ENCODE data around the gene MIEF2.
A peak's percentile ranks its signal among the peaks of the same experiment; 100 is the strongest.

The MIEF2 gene

GRCh38 chr17:18235743-18236256 lies 24.7 kb upstream of the MIEF2 start:
- peak; percentile 65 for DNase-seq

- no peak for DNase-seq
Observed at GRCh38 chr17:18236494-18236893, 24.0 kb upstream of the MIEF2 start.

GRCh38 chr17:18237461-18237860 lies 23.0 kb upstream of the MIEF2 start:
- no peak for DNase-seq

DNA sequence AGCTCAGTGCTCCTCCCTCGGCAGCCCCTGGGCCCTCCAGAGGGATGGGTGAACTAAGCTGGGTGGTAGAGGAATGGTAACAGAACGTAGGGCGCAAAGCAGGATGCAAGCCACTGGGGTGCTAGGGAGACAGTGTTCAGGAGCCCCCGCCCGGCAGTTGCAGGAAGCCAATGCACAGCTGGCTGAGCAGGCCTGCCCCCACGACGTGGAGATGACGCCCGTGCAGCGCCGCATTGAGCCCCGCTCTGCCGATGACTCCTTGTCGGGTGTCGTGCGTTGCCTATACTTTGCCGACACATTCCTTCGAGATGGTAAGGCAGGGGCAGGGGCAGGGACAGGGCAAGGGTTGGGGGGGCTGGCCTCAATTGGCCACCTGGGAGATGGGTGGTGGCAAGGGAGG lies 22.2 kb upstream of the MIEF2 start:
- no peak for DNase-seq

DNA sequence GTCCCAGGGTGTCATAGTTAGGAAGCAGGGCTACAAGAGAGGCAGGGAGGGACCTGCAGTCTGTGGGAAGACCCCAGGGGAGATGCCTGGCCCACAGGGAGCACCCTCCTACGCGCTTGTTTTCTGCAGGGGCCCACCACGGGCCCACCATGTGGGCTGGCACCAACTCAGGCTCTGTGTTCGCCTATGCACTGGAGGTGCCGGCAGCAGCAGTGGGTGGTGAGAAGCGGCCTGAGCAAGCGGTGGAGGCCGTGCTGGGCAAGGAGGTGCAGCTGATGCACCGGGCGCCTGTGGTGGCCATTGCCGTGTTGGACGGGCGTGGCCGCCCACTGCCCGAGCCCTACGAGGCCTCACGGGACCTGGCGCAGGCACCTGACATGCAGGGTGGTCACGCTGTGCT lies 20.0 kb upstream of the MIEF2 start:
- DNase-seq = no peak

- DNase-seq = no peak
Observed at GRCh38 chr17:18241229-18241871, 19.1 kb upstream of the MIEF2 start.

- no peak for DNase-seq
Observed at GRCh38 chr17:18245038-18245776, 15.3 kb upstream of the MIEF2 start.

GRCh38 chr17:18246109-18246725 lies 14.2 kb upstream of the MIEF2 start:
- DNase-seq = no peak

DNA sequence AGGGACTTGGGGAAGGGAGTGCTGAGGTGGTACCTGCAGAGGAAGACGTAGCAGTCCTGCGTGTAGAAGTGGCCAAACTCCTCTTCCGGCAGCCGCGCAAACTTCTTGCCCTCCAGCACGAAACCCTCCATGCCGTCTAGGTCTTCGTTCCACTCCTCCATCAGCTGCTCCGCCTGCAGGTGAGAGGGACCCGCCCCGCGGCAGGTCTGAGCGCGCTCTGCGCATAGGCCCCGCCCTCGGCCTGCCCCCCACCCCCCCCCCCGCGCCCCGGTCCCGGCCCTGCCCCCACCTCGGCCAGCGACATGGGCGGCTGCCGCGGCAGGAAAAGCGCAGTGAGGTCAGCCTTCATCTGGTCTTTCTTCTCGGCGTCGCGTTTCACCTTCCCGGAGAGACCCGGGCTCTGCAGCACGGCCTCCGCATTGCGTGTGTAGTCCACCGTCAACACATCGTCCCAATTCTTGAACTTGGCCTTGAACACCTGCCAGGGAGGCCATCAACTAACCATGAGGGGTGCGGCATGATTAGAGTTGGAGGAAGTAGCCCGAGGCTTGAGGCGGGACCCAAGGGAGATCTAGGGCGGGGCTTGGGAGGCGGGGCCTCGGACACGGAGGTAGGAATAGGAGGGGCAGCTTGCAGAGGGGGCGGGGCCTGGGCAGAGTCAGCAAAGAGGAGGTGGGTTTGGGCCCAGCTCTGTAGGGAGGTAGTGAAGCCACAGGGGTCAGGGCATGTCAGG lies 13.4 kb upstream of the MIEF2 start:
- DNase-seq = peak; percentile 78

DNA sequence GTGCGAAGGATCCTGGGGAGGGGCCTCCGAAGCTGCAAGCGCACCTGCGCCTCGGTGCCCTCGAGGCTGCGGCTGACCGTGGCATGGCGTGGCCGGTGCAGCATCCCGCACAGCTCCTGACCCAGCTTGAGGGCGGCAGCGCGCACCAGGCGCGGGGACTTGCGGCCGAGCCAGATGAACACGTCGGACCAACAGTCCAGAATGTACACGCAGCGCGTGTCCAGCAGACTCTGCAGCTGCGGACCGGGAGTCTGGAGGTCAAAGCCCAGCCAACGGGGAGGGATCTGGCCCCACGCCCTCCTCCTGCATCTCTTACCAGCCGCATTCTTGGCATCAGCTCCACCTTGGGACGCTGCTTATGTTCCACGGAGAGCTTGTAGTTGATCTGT lies 12.9 kb upstream of the MIEF2 start:
- no peak for DNase-seq

GRCh38 chr17:18248300-18248731 lies 12.1 kb upstream of the MIEF2 start:
- peak; percentile 75 for DNase-seq

GRCh38 chr17:18248811-18249210 lies 11.7 kb upstream of the MIEF2 start:
- no peak for DNase-seq

GRCh38 chr17:18250259-18250658 lies 10.2 kb upstream of the MIEF2 start:
- DNase-seq = no peak

- no peak for DNase-seq
Observed at GRCh38 chr17:18250708-18251107, 9.8 kb upstream of the MIEF2 start.

GRCh38 chr17:18251204-18251603 lies 9.3 kb upstream of the MIEF2 start:
- DNase-seq = no peak

DNA sequence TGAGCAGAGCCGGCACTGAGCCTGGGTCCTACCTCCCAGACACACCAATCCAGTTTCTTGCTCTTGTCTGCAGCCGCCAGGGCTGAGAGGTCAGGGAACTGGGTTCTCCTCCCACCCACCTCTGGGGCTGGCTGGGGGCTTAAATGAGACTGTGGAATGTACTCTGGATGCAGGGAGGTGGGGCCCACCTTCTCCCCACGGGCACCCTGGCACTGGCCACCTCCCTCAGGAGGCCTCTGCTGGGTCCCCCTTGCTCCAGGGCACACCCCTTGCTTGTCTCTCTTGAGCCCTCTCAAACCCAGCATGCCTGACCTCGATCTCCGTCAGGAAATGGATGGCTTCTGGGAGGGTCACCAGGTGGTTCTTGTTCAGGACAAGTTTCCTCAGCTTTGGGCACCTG lies 8.3 kb upstream of the MIEF2 start:
- DNase-seq = no peak

DNA sequence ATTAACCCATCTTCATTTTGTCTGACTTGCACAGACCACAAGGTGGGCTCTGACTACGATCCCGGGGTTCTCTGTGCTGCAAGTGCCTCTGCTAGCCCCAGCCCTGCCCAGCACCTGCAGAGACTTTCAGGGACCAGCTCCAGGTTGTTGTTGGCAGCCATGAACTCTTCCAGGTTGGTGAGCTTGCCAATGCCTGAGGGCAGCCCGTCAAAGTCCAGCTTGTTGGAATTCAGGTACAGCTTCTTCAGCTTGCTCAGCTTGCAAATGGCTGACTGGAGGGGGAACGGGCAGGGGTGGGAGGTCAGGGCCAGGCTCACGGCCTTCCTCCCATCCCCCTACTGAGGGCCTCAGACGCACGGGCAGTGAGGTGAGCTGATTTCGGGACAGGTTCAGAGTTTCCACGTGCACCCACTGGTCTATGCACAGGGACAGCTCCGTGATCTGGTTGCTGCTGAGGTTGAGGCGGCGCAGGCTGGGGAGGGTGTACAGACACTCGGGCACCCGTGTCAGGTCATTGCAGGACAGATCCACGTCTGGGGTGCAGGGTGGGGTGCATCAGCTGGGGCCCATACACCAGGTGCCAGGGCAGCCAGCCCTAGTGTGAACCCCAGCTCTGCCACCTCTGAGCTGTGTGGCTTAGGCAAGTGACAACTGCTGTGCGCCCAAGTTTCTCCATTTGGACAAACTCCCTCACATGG lies 7.1 kb upstream of the MIEF2 start:
- no peak for DNase-seq

DNA sequence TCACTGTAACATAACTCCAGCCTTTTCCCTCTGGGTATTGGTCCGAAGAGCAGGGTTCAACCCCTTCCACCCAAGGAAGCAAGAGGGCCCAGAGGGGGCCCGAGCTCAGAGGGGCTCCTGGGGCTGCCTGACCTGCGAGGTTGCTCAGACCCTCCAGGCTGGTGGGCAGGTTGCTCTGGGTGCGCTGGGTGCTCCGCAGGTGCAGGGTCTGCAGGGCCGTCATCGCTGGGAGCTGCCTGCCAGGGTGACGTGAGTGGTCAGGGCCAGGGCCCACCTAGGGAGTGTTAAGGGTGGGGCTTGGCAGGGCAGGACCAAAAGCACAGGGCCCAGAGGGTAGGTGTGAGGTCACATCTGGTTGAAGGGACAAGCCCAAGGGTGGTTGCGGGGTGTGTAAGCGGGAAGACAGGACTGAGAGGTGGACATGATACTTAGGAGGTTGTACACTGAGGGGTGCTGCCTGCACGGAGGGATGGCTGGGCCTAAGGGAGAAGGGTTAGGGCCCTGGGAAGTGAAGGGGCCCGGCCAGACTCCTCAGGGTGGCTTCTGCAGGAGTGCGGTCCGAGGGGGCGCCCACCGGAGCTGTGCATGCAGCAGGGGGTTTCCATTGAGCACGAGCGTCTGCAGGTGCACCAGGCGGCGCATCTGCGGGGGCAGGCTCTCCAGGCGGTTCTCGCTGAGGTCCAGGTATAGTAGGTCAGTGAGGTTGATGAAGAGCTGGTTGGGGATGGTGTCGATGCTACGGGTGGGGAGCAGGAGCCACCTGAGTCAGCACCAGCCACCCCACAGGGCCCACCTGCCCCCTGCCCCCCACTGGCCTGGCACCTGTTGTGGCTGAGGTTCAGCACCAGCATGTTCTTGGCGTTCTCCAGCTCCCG lies 6.3 kb upstream of the MIEF2 start:
- DNase-seq = no peak

DNA sequence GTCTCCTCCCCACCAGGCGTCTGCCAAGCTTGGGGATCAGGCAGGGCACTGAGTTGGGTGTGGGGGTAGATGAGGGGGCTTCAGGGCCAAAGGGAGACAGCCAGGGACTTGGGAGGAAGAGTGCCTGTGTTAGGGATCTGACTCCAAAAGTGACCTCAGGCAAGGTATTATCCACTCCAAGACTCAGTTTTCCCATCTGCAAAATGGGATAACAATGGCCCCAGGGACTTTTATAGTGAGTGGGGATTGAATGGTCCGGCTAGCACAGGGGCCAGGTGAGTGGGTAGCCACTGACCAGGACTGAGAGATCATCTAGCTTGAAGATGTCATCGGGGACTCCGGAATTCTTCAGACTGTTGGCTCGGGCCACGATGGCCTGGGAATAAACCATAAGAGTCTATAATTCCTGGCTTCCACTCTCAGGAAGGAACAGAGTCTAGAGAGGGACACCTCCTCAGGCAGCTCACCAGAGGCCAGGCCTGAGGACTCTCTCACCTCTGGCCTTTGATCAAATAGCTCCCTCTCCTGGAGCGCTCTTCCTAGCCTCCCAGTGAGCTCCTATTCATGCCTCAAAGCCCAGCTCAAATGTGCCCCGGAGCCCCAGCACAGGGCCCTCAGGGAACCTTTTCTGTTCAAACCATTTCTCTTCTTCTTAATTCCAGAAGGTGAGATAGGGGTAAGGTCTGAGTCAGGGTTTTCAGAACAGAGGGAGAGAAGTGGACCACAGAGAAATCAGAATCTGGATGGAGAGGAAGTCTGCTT lies 5.4 kb upstream of the MIEF2 start:
- no peak for DNase-seq

DNA sequence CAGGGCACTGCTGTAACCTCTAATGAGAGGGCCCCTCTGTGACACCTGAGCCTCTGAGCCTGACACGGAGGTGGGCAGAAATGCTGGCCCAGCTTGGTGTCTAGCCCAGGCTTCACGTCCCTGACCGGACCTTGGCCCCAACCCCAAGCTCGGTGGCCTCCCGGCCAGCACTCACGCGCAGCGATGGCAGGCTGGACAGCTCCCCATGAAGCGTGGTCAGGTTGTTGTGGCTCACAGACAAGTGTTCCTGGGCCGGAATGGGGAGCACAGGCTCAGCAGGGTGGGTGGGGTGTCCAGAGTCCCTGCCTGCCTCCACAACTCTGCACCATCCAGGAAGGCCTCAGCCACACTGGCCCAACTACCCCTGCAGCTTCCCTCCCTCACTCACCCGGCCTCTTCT lies 4.1 kb upstream of the MIEF2 start:
- no peak for DNase-seq

DNA sequence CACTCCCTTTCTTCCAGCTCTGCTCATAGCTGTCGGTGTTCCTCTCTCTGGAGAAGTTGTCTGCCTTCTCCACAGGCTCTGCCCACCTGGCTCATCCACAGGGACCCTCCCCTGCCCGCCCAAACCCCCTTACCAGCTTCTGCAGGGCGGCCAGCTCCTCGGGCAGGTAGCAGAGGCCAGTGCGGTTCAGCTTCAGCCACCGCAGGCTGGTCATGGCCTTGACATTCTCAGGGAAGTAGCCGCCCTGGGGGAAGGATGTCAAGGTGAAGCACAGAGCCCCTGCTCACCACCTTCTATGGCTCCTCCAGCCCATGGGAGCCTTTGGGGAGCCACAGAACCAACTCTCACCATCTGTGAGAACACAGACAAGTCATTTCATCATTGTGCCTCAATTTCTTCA lies 3.7 kb upstream of the MIEF2 start:
- no peak for DNase-seq

Data from activated CD4-positive, alpha-beta T cell treated with anti-CD3 and anti-CD28 coated beads for 48 hours (primary cell).